IMR-90 (cell line): ENCODE data around the gene UTP11.

ENCODE experiments used
- BHLHE40 ChIP-seq: fragments of 150-350 bp; IDR thresholded peaks from 2 replicates; pipeline ENCODE4 v1.6.1; 2016; ENCODE audit warnings: mild to moderate bottlenecking, low read depth, low read length
- CEBPB ChIP-seq: IDR thresholded peaks from 2 replicates; pipeline ENCODE4 v1.6.1; 2012; ENCODE audit warnings: low read depth, low read length, improper control_type of control experiment
- CHD1 ChIP-seq: IDR thresholded peaks from 2 replicates; pipeline ENCODE4 v1.6.1; 2012; ENCODE audit warnings: low read depth, low read length, improper control_type of control experiment
- FOS ChIP-seq: fragments of 150-350 bp; IDR thresholded peaks from 2 replicates; pipeline ENCODE4 v1.6.1; 2016; ENCODE audit warnings: low read depth, low read length
- MAFK ChIP-seq: IDR thresholded peaks from 2 replicates; pipeline ENCODE4 v1.6.1; 2012; ENCODE audit warnings: low read depth, low read length, improper control_type of control experiment
- MAZ ChIP-seq: IDR thresholded peaks from 2 replicates; pipeline ENCODE4 v1.6.1; 2012; ENCODE audit warnings: low read depth, mild to moderate bottlenecking, low read length, improper control_type of control experiment, moderate library complexity, borderline replicate concordance
- MXI1 ChIP-seq: IDR thresholded peaks from 2 replicates; pipeline ENCODE4 v1.6.1; 2012; ENCODE audit warnings: low read depth, mild to moderate bottlenecking, low read length, moderate library complexity, borderline replicate concordance
- POLR2A ChIP-seq: IDR thresholded peaks from 2 replicates; pipeline ENCODE4 v1.6.1; 2012; ENCODE audit warnings: mild to moderate bottlenecking, low read depth, low read length
- RAD21 ChIP-seq: IDR thresholded peaks from 2 replicates; pipeline ENCODE4 v1.6.1; 2012; ENCODE audit warnings: low read length, improper control_type of control experiment
- RCOR1 ChIP-seq: IDR thresholded peaks from 2 replicates; pipeline ENCODE4 v1.6.1; 2012; ENCODE audit warnings: mild to moderate bottlenecking, low read length, improper control_type of control experiment; ENCODE audit not compliant: insufficient replicate concordance
- RFX5 ChIP-seq: IDR thresholded peaks from 2 replicates; pipeline ENCODE4 v1.8.0; 2012; ENCODE audit warnings: low read depth, mild to moderate bottlenecking, low read length, moderate library complexity
- SMC3 ChIP-seq: fragments of 150-350 bp; IDR thresholded peaks from 2 replicates; pipeline ENCODE4 v1.6.1; 2016; ENCODE audit warnings: low read depth, mild to moderate bottlenecking, antibody characterized with exemption, low read length, moderate library complexity
- TF ChIP-seq, protein P1 (sequence below): conservative IDR thresholded peaks from 2 replicates; pipeline ENCODE4 v1.5.1; 2012; ENCODE audit warnings: mild to moderate bottlenecking, low read depth, low read length, improper control_type of control experiment
- TF ChIP-seq, protein P2 (sequence below): fragments of 150-350 bp; IDR thresholded peaks from 2 replicates; pipeline ENCODE4 v1.6.1; 2017; ENCODE audit warnings: mild to moderate bottlenecking, antibody characterized with exemption, low read length, low read depth

DNA sequence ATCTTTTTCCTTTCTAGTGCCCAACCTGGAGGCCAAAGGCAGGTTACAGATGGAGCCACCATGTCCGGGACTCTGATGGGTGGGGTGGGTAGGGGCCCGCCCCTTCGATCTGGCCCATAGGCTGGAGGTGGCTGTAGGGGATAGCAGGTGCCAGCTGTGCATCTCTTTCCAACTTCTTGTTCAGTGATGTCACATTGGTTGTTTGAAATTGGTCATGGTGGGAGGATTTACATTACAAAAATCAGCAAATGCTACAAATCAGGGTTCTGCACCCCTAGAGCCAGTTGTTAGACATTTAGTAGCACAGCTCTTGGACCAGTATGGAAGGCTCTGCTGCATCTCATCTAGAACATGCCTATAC, 56.4 kb downstream of the UTP11 start:
- TF ChIP-seq POLR2A (no peak), RCOR1 (no peak), RFX5 (no peak), RAD21 (no peak), BHLHE40 (no peak), SMC3 (no peak), FOS (no peak), MAFK (no peak), CHD1 (no peak), CEBPB (no peak), MXI1 (no peak), MAZ (no peak)
- TF ChIP-seq, protein P1, sequence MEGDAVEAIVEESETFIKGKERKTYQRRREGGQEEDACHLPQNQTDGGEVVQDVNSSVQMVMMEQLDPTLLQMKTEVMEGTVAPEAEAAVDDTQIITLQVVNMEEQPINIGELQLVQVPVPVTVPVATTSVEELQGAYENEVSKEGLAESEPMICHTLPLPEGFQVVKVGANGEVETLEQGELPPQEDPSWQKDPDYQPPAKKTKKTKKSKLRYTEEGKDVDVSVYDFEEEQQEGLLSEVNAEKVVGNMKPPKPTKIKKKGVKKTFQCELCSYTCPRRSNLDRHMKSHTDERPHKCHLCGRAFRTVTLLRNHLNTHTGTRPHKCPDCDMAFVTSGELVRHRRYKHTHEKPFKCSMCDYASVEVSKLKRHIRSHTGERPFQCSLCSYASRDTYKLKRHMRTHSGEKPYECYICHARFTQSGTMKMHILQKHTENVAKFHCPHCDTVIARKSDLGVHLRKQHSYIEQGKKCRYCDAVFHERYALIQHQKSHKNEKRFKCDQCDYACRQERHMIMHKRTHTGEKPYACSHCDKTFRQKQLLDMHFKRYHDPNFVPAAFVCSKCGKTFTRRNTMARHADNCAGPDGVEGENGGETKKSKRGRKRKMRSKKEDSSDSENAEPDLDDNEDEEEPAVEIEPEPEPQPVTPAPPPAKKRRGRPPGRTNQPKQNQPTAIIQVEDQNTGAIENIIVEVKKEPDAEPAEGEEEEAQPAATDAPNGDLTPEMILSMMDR: no peak
- TF ChIP-seq, protein P2, sequence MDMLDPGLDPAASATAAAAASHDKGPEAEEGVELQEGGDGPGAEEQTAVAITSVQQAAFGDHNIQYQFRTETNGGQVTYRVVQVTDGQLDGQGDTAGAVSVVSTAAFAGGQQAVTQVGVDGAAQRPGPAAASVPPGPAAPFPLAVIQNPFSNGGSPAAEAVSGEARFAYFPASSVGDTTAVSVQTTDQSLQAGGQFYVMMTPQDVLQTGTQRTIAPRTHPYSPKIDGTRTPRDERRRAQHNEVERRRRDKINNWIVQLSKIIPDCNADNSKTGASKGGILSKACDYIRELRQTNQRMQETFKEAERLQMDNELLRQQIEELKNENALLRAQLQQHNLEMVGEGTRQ: no peak
